WERI-Rb-1 (cell line): ENCODE data around the gene PCSK7.

Source experiments
- DNase-seq: peaks from one replicate; pipeline ENCODE4 v3.0.0-alpha.2; 2020
- H3K27ac ChIP-seq: fragments of 250-450 bp; sonication (Bioruptor Pico); 2 replicates; pipeline ENCODE4 v1.5.1; 2020; ENCODE audit warnings: mild to moderate bottlenecking, moderate library complexity
- H3K27me3 ChIP-seq: fragments of 250-450 bp; sonication (Bioruptor Pico); 2 replicates; pipeline ENCODE4 v1.5.1; 2021; ENCODE audit warnings: mild to moderate bottlenecking, low read depth, moderate library complexity; ENCODE audit not compliant: insufficient read depth, severe bottlenecking
- H3K36me3 ChIP-seq: fragments of 250-450 bp; sonication (Bioruptor Pico); 2 replicates; pipeline ENCODE4 v1.5.1; 2020; ENCODE audit warnings: mild to moderate bottlenecking, moderate library complexity
- H3K4me3 ChIP-seq: 2 replicates; pipeline ENCODE4 v1.5.1; 2011; ENCODE audit warnings: low read depth, mild to moderate bottlenecking, control low read depth, low read length
- H3K9me3 ChIP-seq: fragments of 250-450 bp; sonication (Bioruptor Pico); 2 replicates; pipeline ENCODE4 v1.5.1; 2021; ENCODE audit warnings: mild to moderate bottlenecking, moderate library complexity; ENCODE audit not compliant: severe bottlenecking
- TF ChIP-seq, protein P1 (sequence below): IDR thresholded peaks from 2 replicates; pipeline ENCODE4 v1.5.1; 2011; ENCODE audit warnings: low read depth, mild to moderate bottlenecking, control low read depth, inconsistent platforms, low read length

PCSK7 gene

DNA sequence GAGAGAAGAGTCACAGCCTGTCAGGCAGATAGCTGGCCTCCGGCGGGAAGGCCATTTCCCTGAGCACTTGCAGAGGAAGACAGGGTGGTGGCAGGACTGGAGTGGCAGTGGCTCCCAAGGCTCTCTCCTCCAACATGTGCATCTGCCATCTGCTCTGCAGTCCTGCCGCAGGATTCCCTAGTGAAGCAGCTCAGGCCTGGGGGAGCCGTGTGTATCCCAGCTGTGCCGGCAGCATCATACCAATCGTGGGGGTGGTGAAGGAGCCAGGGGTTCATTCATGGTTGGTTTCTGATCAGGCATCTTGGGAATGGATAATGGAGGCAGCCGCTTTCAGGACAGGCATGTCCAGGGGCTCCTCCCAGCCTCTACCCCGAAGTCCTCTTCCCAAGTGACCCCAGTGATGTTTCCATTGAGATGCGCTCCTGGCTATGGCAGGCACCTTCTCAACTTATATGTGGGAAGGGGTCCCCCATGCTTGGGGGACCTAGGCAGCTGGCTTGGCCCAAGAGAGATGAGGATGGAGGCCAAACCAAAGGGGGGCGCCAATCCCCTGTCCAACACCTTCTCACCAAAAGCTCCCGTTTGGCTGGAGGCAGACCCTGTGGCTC lies 26.6 kb downstream of the PCSK7 start:
- no peak for DNase-seq
- Histone ChIP-seq H3K27me3 (no peaks in the 10 kb centered on the region), H3K4me3 (no peak overlapping the region), H3K9me3 (no peaks in the 10 kb centered on the region), H3K27ac (no peak overlapping the region), H3K36me3 (peaks cover 9% of the 10 kb centered on the region)
- TF ChIP-seq, protein P1, sequence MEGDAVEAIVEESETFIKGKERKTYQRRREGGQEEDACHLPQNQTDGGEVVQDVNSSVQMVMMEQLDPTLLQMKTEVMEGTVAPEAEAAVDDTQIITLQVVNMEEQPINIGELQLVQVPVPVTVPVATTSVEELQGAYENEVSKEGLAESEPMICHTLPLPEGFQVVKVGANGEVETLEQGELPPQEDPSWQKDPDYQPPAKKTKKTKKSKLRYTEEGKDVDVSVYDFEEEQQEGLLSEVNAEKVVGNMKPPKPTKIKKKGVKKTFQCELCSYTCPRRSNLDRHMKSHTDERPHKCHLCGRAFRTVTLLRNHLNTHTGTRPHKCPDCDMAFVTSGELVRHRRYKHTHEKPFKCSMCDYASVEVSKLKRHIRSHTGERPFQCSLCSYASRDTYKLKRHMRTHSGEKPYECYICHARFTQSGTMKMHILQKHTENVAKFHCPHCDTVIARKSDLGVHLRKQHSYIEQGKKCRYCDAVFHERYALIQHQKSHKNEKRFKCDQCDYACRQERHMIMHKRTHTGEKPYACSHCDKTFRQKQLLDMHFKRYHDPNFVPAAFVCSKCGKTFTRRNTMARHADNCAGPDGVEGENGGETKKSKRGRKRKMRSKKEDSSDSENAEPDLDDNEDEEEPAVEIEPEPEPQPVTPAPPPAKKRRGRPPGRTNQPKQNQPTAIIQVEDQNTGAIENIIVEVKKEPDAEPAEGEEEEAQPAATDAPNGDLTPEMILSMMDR = no peak

DNA sequence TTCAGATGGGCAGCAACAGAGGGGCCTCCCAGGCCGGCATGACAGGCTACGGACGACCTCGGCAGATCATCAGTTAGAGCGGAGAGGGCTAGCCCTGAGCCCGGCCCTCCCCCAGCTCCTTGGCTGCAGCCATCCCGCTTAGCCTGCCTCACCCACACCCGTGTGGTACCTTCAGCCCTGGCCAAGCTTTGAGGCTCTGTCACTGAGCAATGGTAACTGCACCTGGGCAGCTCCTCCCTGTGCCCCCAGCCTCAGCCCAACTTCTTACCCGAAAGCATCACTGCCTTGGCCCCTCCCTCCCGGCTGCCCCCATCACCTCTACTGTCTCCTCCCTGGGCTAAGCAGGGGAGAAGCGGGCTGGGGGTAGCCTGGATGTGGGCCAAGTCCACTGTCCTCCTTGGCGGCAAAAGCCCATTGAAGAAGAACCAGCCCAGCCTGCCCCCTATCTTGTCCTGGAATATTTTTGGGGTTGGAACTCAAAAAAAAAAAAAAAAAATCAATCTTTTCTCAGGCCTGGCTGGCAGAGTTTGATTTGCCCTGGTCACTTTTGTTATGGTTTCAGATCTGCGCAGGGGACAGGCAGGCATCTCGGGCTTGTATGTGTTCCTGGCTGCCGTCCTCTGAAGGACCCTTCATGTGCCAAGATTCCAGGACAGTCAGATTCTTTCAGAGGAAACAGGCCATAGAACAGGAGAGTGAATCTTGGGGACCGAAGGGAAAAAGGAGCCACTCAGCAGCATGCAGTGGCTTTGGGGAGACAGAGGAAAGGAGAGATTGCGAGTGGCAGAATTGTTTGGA lies 27.4 kb downstream of the PCSK7 start:
- Histone ChIP-seq H3K9me3 (no peaks in the 10 kb centered on the region), H3K36me3 (peaks cover 9% of the 10 kb centered on the region), H3K27me3 (no peaks in the 10 kb centered on the region), H3K4me3 (no peak overlapping the region), H3K27ac (no peak overlapping the region)
- TF ChIP-seq, protein P1 = no peak
- no peak for DNase-seq

DNA sequence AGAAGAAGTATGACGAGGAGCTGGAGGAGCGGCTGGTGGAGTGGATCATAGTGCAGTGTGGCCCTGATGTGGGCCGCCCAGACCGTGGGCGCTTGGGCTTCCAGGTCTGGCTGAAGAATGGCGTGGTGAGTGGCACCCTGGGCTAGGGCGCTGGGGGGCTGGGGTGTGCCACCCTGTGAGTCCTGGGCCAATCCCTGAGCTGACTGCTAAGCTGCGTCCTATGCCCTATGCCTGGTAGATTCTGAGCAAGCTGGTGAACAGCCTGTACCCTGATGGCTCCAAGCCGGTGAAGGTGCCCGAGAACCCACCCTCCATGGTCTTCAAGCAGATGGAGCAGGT lies 28.8 kb downstream of the PCSK7 start:
- no peak for DNase-seq
- peaks cover 9% of the 10 kb centered on the region for H3K36me3 ChIP-seq
- H3K27ac ChIP-seq = no peak overlapping the region
- TF ChIP-seq, protein P1 = no peak
- no peaks in the 10 kb centered on the region for H3K9me3 ChIP-seq
- no peaks in the 10 kb centered on the region for H3K27me3 ChIP-seq
- no peak overlapping the region for H3K4me3 ChIP-seq

DNA sequence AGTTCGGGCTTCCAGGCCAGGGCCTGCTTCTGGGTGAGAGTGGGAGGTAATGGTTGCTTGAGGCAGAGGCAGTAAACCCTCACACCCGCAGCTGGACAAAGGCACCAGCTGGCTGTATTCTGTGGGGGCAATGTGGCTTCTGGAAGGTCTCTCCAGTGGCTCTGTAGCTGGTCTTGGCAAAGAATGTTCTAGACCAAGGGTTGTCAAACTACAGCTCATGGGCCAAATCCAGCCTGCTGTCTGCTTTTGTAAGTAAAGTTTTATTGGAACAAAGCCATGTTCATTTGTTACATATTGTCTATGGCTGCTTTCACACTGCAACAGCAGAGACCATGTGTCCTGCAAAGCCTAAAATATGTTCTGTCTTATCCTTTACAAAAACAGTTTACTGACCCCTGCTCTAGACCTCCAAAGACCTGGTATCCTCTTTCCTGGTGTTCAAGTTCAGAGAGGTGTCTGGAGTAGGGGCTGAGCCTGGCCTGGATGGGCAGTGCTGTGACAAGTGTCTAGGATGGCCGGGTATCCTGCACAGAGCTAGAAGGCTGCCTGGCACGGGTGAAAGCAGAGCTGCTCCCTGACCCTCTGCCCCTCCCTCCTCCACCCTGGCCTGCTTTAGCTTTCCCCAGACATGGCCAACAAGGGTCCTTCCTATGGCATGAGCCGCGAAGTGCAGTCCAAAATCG lies 29.3 kb downstream of the PCSK7 start:
- Histone ChIP-seq H3K27ac (no peak overlapping the region), H3K4me3 (no peak overlapping the region), H3K36me3 (peaks cover 9% of the 10 kb centered on the region), H3K9me3 (no peaks in the 10 kb centered on the region), H3K27me3 (no peaks in the 10 kb centered on the region)
- TF ChIP-seq, protein P1 = no peak
- no peak for DNase-seq

DNA sequence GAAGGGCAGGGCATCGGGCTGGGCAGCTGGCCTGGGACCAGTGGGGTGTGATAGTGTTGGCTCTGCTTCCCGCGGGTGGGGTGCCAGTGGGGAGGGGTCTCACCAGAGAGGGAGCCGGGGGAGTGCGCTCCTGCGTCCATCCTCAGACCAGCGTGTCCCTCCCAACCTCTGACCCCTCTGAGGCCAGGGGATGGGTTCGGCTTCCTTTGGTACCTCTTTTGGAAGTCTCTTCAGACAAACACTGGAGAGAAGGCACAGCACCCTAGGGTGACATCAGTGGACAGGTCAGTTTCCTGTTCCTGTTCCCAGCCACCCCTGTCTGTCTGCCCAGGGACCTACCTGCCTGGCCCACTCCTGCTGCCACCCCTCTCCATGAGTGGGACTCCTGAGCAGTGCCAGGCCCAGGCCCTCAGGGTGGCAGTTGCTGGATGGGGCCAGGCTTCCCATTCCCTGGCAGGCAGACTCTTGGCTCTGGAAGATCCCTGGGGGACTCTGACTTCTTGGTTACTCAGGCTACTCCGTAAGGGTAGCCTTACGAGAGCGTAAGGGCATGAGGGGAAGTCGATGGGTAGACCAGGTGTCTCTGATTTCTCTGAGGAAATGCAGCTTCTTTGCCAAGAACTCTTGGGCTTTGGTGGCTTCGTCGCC lies 30.1 kb downstream of the PCSK7 start:
- no peaks in the 10 kb centered on the region for H3K27me3 ChIP-seq
- H3K9me3 ChIP-seq = no peaks in the 10 kb centered on the region
- no peak overlapping the region for H3K27ac ChIP-seq
- no peak for DNase-seq
- TF ChIP-seq, protein P1 = no peak
- peaks cover 9% of the 10 kb centered on the region for H3K36me3 ChIP-seq
- no peak overlapping the region for H3K4me3 ChIP-seq
